Peyer's patch (tissue), 4 donors: ENCODE measurements around the gene SIL1.

Experiments
- POLR2A ChIP-seq, 2 donors: fragments of 450-650 bp; IDR thresholded peaks; one replicate each; pipeline ENCODE4 v1.5.1; 2017; ENCODE audit warnings: antibody characterized with exemption in 2 of 2, mild to moderate bottlenecking in 2 of 2, moderate library complexity in 2 of 2
- TF ChIP-seq, protein P1 (sequence below), 6 experiments: fragments of 450-650 bp in 4 of 6; fragments of 200-600 bp in 2 of 6; sonication (generic) in 1 of 6; IDR thresholded peaks; one replicate each; pipeline ENCODE4 v1.5.1; 2017 to 2019; ENCODE audit warnings: antibody characterized with exemption in 6 of 6, mild to moderate bottlenecking in 3 of 6, moderate library complexity in 1 of 6

DNA sequence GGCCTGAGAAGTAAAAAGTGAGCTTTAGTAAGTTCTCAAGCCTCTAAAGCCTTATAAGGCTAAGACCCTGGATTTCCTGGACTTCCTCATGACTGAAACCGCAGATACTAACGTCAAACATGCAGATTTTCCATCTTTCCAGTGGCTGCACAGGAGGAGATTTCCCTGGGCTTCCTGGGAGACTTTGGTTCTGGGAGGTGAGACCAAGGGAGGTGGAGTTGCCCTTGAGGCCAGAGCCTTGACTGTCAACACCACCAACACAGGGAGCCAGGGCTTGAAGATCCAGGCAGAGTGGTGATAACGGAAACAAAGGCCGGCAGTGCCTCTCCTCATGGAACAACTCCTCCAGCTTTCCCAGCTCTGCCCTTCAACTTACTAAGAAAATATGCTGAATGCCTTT, 178.3 kb downstream of the SIL1 start:
- TF ChIP-seq, protein P1, sequence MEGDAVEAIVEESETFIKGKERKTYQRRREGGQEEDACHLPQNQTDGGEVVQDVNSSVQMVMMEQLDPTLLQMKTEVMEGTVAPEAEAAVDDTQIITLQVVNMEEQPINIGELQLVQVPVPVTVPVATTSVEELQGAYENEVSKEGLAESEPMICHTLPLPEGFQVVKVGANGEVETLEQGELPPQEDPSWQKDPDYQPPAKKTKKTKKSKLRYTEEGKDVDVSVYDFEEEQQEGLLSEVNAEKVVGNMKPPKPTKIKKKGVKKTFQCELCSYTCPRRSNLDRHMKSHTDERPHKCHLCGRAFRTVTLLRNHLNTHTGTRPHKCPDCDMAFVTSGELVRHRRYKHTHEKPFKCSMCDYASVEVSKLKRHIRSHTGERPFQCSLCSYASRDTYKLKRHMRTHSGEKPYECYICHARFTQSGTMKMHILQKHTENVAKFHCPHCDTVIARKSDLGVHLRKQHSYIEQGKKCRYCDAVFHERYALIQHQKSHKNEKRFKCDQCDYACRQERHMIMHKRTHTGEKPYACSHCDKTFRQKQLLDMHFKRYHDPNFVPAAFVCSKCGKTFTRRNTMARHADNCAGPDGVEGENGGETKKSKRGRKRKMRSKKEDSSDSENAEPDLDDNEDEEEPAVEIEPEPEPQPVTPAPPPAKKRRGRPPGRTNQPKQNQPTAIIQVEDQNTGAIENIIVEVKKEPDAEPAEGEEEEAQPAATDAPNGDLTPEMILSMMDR (IDR thresholded peaks at IDR 0.05), result no peak
- TF ChIP-seq POLR2A (IDR thresholded peaks at IDR 0.05), result no peak
